Pancreas (tissue), 10 donors: ENCODE results near the gene SAMD11. TPM values are rescaled to one million over a fixed set of nuclear protein-coding genes. Genes with fewer than 3 reads are reported as not detected.
A peak's percentile ranks its signal among the peaks of the same experiment; 100 is the strongest.

ENCODE experiments used
- ATAC-seq, 4 donors: fragments of 200-7000 bp; cut with Tn5 transposase; one replicate each; pipeline versions ENCODE4 v1.8.0 to v1.9.1; 2020; ENCODE audit warnings: mild to moderate bottlenecking in 4 of 4, moderate library complexity in 4 of 4
- DNase-seq, 6 donors: peaks; one replicate each; pipeline ENCODE4 v3.0.0-alpha.2; 2020
- FAIRE-seq: peaks from 2 replicates; lab custom pipeline; 2012; peaks lifted over from hg19 to GRCh38; lab: Jason Lieb, UNC
- H3K27ac ChIP-seq, 4 donors: fragments of 200-600 bp; sonication (generic); 1 replicate in 3 of 4; 2 replicates in 1 of 4; pipeline versions ENCODE4 v1.5.0 to v1.8.0; 2020
- H3K27me3 ChIP-seq, 4 donors: fragments of 200-600 bp; one replicate each; pipeline ENCODE4 v1.8.0; 2021
- H3K36me3 ChIP-seq, 3 donors: fragments of 200-600 bp; sonication (generic) in 1 of 3; one replicate each; pipeline versions ENCODE4 v1.5.0 to v1.8.0; 2020 to 2021
- H3K4me1 ChIP-seq, 3 donors: fragments of 200-600 bp; one replicate each; pipeline ENCODE4 v1.8.0; 2021
- H3K4me3 ChIP-seq, 4 donors: fragments of 200-600 bp; sonication (generic) in 2 of 4; one replicate each; pipeline versions ENCODE4 v1.5.0 to v1.8.0; 2020 to 2021
- H3K9me3 ChIP-seq, 4 donors: fragments of 200-600 bp; one replicate each; pipeline ENCODE4 v1.8.0; 2021
- CTCF ChIP-seq, 4 donors: fragments of 200-600 bp; sonication (generic) in 3 of 4; IDR thresholded peaks; one replicate each; pipeline versions ENCODE4 v1.5.0 to v1.8.0; 2021; ENCODE audit warnings: antibody characterized with exemption in 4 of 4
- WGBS, 2 donors: extraction: QIAGEN DNeasy Blood & Tissue Kit; methylation state at CpG; one replicate each; pipeline ENCODE4 v1.1.7; 2013; 5-methylcytosine and 5-hydroxymethylcytosine counted together
- intact Hi-C, 3 donors: fragments of 100-400 bp; cut with DNase I; formaldehyde crosslinking; loops; one replicate each; pipeline versions ENCODE4 v1.11.1 to v1.14.2; 2022
- polyA plus RNA-seq, 2 donors: library from polyadenylated mRNA; stranded (reverse); fragments of 200-250 nt; gene quantifications; one replicate each; pipeline ENCODE4 v1.2.3, GENCODE V29; 2013
- total RNA-seq, 6 donors: library from RNA; stranded (reverse); fragmentation: NEBNext Ultra II Directional in 4 of 6; extraction: Animal tissue kit (Norgen Biotek cat#: 25700) in 4 of 6; gene quantifications; one replicate each; pipeline versions ENCODE4 v1.2.1 to v1.2.4, GENCODE V29; 2021 to 2023
- donor health status: healthy with polysubstance abuse.
- donor health status: DM: no; HTN: no; CAD: no; lungs with moderate emphysema.
- donor health status: DM: no; HTN: no; CAD: no.
- donor health status: control.
- donor health status: control.
- donor health status: Bipolar disorder and iron deficiency.
- donor health status: DM: yes; HTN: yes; CAD: no.
- donor health status: DM: no; HTN: no; CAD: no.
- donor health status: DM: no; HTN: no; CAD: no.
- donor health status: DM: yes; HTN: yes; CAD: no.

SAMD11 gene
- total and polyA plus RNA-seq, 8 donors, result 0.19 to 23.7 (median 3.5) TPM

- peak in 1 of 4 donors; percentile 20 for ATAC-seq
- Histone ChIP-seq H3K27me3 (no peaks in the 10 kb centered on the region), H3K27ac (no peak overlapping the region), H3K36me3 (no peaks in the 10 kb centered on the region), H3K9me3 (no peaks in the 10 kb centered on the region), H3K4me1 (no peaks in the 10 kb centered on the region), H3K4me3 (no peak overlapping the region)
- FAIRE-seq, result no peak
- WGBS, 2 donors, result 48 to 51% methylated on average over 24 of the region's 24 CpGs
- peak in 5 of 6 donors; percentile 4 to 67 (median 36) for DNase-seq
- intact Hi-C loops, result no loop called here
- TF ChIP-seq CTCF (IDR thresholded peaks at IDR 0.05), result peak in 1 of 4 donors; percentile 24
These were observed 10.9 kb upstream of the SAMD11 start for GRCh38 chr1:912740-913301.

GRCh38 chr1:913491-914130 is 10.1 kb upstream of the SAMD11 start:
- FAIRE-seq (no peak), DNase-seq (peak in 4 of 6 donors; percentile 11 to 68 (median 36)), ATAC-seq (no peak)
- Histone ChIP-seq H3K4me1 (no peaks in the 10 kb centered on the region), H3K27ac (no peak overlapping the region), H3K36me3 (no peaks in the 10 kb centered on the region), H3K27me3 (no peaks in the 10 kb centered on the region), H3K4me3 (no peak overlapping the region), H3K9me3 (no peaks in the 10 kb centered on the region)
- 68 to 73% methylated on average over 16 of the region's 16 CpGs for WGBS, 2 donors
- intact Hi-C loops, result no loop called here
- TF ChIP-seq CTCF (IDR thresholded peaks at IDR 0.05), result no peak

DNA sequence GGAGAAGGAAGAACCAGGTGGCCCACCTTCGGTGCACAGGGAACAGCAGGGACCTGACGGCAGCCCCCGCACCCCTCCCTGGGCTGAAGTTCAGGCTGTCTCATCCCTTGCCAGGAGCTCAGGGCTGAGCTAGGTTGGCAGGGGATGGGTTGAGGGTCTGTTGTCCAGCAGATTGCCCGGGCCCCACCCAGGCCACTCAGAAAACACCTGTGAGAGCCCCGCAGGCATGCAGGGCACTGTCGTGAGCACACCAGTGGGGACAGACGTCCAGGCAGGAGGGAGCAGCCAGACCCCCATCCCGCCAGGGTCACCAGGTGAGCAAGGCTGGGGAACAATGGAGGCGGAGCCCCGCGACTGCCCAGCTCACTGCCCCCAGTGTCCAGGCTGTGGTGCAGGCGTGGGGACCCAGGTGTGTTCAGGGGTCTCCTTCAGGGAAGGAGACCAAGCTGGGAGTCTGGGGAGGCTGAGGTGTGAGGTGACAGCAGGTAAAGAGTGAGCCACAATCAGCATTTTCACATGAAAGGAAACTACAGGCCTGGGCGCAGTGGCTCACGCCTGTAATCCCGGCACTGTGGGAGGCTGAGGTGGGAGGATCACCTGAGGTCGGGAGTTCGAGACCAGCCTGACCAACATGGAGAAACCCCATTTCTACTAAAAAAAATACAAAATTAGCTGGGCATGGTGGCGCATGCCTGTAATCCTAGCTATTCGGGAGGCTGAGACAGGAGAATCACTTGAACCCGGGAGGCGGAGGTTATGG is 9.4 kb upstream of the SAMD11 start:
- Histone ChIP-seq H3K9me3 (no peaks in the 10 kb centered on the region), H3K4me1 (no peaks in the 10 kb centered on the region), H3K27me3 (no peaks in the 10 kb centered on the region), H3K4me3 (no peak overlapping the region), H3K36me3 (no peaks in the 10 kb centered on the region), H3K27ac (no peak overlapping the region)
- DNase-seq (peak in 5 of 6 donors; percentile 2 to 65 (median 33)), FAIRE-seq (no peak), ATAC-seq (no peak)
- WGBS, 2 donors, result 67 to 76% methylated on average over 21 of the region's 21 CpGs
- TF ChIP-seq CTCF (IDR thresholded peaks at IDR 0.05), result no peak
- intact Hi-C loops, result no loop called here

DNA sequence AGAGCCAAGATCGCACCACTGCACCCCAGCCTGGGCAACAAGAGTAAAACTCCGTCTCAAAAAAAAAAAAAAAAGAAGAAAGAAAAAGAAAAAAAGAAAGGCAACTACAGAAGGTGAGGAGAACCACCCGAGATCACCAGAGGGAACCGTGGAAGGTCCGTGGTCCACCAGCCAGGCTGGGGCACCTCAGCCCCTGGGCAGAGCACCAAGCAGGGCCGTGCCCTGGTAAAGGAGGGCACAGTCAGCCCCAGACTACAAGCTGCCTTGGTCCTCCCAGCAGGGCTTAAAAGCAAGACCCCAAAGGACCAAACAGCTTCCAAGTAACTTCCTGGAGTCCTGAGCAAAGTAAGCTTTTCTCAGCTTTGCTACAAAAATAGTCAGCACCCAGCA is 8.8 kb upstream of the SAMD11 start:
- Histone ChIP-seq H3K9me3 (no peaks in the 10 kb centered on the region), H3K36me3 (no peaks in the 10 kb centered on the region), H3K27me3 (no peaks in the 10 kb centered on the region), H3K4me1 (no peaks in the 10 kb centered on the region), H3K4me3 (no peak overlapping the region), H3K27ac (no peak overlapping the region)
- intact Hi-C loops, result no loop called here
- WGBS, 2 donors, result 72 to 78% methylated on average over 6 of the region's 6 CpGs
- DNase-seq (peak in 3 of 6 donors; percentile 3 to 34 (median 29)), FAIRE-seq (no peak), ATAC-seq (no peak)
- no peak for TF ChIP-seq CTCF (IDR thresholded peaks at IDR 0.05)
